Stimulated activated effector memory CD8-positive, alpha-beta T cell treated with anti-CD3 and anti-CD28 coated beads, Interleukin-12 subunit alpha, Interleukin-12 subunit beta, amount 100 ng/mL, for 72 hours (primary cell): ENCODE measurements around the gene C1QTNF1.
A peak's percentile ranks its signal among the peaks of the same experiment; 100 is the strongest.
"Not testable (repeated sequence)": the region's sequence is repeated elsewhere in the genome, so short reads cannot be mapped to it uniquely, and the experiment has no call there.

Experiments used
- ATAC-seq: fragments of 150-1000 bp; cut with Tn5 transposase; 2 replicates; pipeline ENCODE4 v1.10.0; 2021
- DNase-seq, 2 donors: peaks; one replicate each; pipeline ENCODE4 v3.0.0; 2021 to 2022; ENCODE audit warnings: low spot score in 2 of 2
- H3K27ac Mint-ChIP-seq: one replicate; pipeline ENCODE4 v1.8.0; 2022; ENCODE audit warnings: mild to moderate bottlenecking, mixed read lengths
- H3K36me3 Mint-ChIP-seq: one replicate; pipeline ENCODE4 v1.8.0; 2022; ENCODE audit warnings: mild to moderate bottlenecking, mixed read lengths
- H3K4me1 Mint-ChIP-seq: one replicate; pipeline ENCODE4 v1.8.0; 2022; ENCODE audit warnings: mixed read lengths
- H3K4me3 Mint-ChIP-seq: one replicate; pipeline ENCODE4 v1.8.0; 2022; ENCODE audit warnings: mild to moderate bottlenecking, mixed read lengths
- H3K9me3 Mint-ChIP-seq: one replicate; pipeline ENCODE4 v1.8.0; 2022; ENCODE audit warnings: mixed read lengths

C1QTNF1 gene

GRCh38 chr17:79009397-79010303 lies 14.3 kb upstream of the C1QTNF1 start, which contains the start of gene CANT1:
Gene CANT1 (minus strand): TSS chr17:79009764. CDS start chr17:78997622, 12,142 bp downstream.
- Mint-ChIP-seq H3K9me3 (no peaks in the 10 kb centered on the region), H3K27ac (peak within 1 kb of the TSS; percentile 98), H3K4me3 (peak within 1 kb of the TSS; percentile 99), H3K36me3 (peaks cover 31% of the 10 kb centered on the region), H3K4me1 (peaks cover 52% of the 10 kb centered on the region)
- DNase-seq (peak; percentile 80 to 89), ATAC-seq (peak; percentile 96)

GRCh38 chr17:79010304-79010646 lies 13.7 kb upstream of the C1QTNF1 start:
- H3K4me1 Mint-ChIP-seq: peaks cover 52% of the 10 kb centered on the region
- DNase-seq (no peak), ATAC-seq (no peak)
- peak overlapping the region; percentile 98 for H3K27ac Mint-ChIP-seq
- peak overlapping the region; percentile 99 for H3K4me3 Mint-ChIP-seq
- H3K36me3 Mint-ChIP-seq: peaks cover 31% of the 10 kb centered on the region
- no peaks in the 10 kb centered on the region for H3K9me3 Mint-ChIP-seq

GRCh38 chr17:79011451-79012147 lies 12.4 kb upstream of the C1QTNF1 start:
- DNase-seq: no peak
- no peak for ATAC-seq
- Mint-ChIP-seq H3K4me3 (peak overlapping the region; percentile 99), H3K9me3 (no peaks in the 10 kb centered on the region), H3K36me3 (peaks cover 30% of the 10 kb centered on the region), H3K27ac (peak overlapping the region; percentile 98), H3K4me1 (peaks cover 38% of the 10 kb centered on the region)

- no peak overlapping the region for H3K27ac Mint-ChIP-seq
- H3K4me1 Mint-ChIP-seq: peaks cover 28% of the 10 kb centered on the region
- H3K36me3 Mint-ChIP-seq: peaks cover 22% of the 10 kb centered on the region
- H3K4me3 Mint-ChIP-seq: no peak overlapping the region
- no peak for ATAC-seq
- no peaks in the 10 kb centered on the region for H3K9me3 Mint-ChIP-seq
- no peak for DNase-seq
Measured at GRCh38 chr17:79012563-79013134, 11.3 kb upstream of the C1QTNF1 start.

- no peak for ATAC-seq
- peaks cover 13% of the 10 kb centered on the region for H3K36me3 Mint-ChIP-seq
- no peaks in the 10 kb centered on the region for H3K9me3 Mint-ChIP-seq
Measured at GRCh38 chr17:79014158-79014758, 9.7 kb upstream of the C1QTNF1 start.

GRCh38 chr17:79017546-79018369 lies 6.2 kb upstream of the C1QTNF1 start:
- Mint-ChIP-seq H3K4me1 (no peaks in the 10 kb centered on the region), H3K4me3 (no peak overlapping the region), H3K36me3 (no peaks in the 10 kb centered on the region), H3K27ac (no peak overlapping the region), H3K9me3 (no peaks in the 10 kb centered on the region)
- ATAC-seq (no peak), DNase-seq (no peak)

More at GRCh38 chr17:79014158-79014758, 9.7 kb upstream of the C1QTNF1 start:
- no peak for DNase-seq
- Mint-ChIP-seq H3K4me1 (peaks cover 13% of the 10 kb centered on the region), H3K27ac (no peak overlapping the region), H3K4me3 (no peak overlapping the region)

- Mint-ChIP-seq H3K27ac (no peak overlapping the region), H3K4me3 (no peak overlapping the region), H3K9me3 (no peaks in the 10 kb centered on the region), H3K36me3 (no peaks in the 10 kb centered on the region), H3K4me1 (peaks cover 4% of the 10 kb centered on the region)
- no peak for ATAC-seq
- no peak for DNase-seq
Measured at GRCh38 chr17:79018370-79018695, 5.6 kb upstream of the C1QTNF1 start.

- H3K27ac Mint-ChIP-seq: no peak overlapping the region
- H3K36me3 Mint-ChIP-seq: no peaks in the 10 kb centered on the region
- H3K4me3 Mint-ChIP-seq: no peak overlapping the region
- ATAC-seq (no peak), DNase-seq (no peak)
- peaks cover 11% of the 10 kb centered on the region for H3K4me1 Mint-ChIP-seq
- no peaks in the 10 kb centered on the region for H3K9me3 Mint-ChIP-seq
Measured at GRCh38 chr17:79019261-79019631, 4.7 kb upstream of the C1QTNF1 start.

GRCh38 chr17:79019632-79020584 lies 4.1 kb upstream of the C1QTNF1 start:
- no peak for DNase-seq
- H3K36me3 Mint-ChIP-seq: no peaks in the 10 kb centered on the region

GRCh38 chr17:79020631-79021301 lies 3.2 kb upstream of the C1QTNF1 start:
- DNase-seq (no peak), ATAC-seq (no peak)
- no peaks in the 10 kb centered on the region for H3K9me3 Mint-ChIP-seq
- H3K4me1 Mint-ChIP-seq: peaks cover 13% of the 10 kb centered on the region
- no peak overlapping the region for H3K27ac Mint-ChIP-seq
- no peaks in the 10 kb centered on the region for H3K36me3 Mint-ChIP-seq
- H3K4me3 Mint-ChIP-seq: no peak overlapping the region

More at GRCh38 chr17:79019632-79020584, 4.1 kb upstream of the C1QTNF1 start:
- no peak overlapping the region for H3K4me3 Mint-ChIP-seq
- H3K9me3 Mint-ChIP-seq: no peaks in the 10 kb centered on the region
- no peak overlapping the region for H3K27ac Mint-ChIP-seq
- H3K4me1 Mint-ChIP-seq: peaks cover 13% of the 10 kb centered on the region
- no peak for ATAC-seq

GRCh38 chr17:79021929-79022328 lies 2.0 kb upstream of the C1QTNF1 start:
- DNase-seq, H3K9me3 Mint-ChIP-seq, H3K4me3 Mint-ChIP-seq, ATAC-seq, H3K27ac Mint-ChIP-seq, H3K36me3 Mint-ChIP-seq: not testable (repeated sequence)
- peaks cover 13% of the 10 kb centered on the region for H3K4me1 Mint-ChIP-seq

- H3K36me3 Mint-ChIP-seq: no peaks in the 10 kb centered on the region
- no peak for ATAC-seq
- H3K4me1 Mint-ChIP-seq: peaks cover 13% of the 10 kb centered on the region
- no peak overlapping the region for H3K27ac Mint-ChIP-seq
- no peak for DNase-seq
- no peak overlapping the region for H3K4me3 Mint-ChIP-seq
- H3K9me3 Mint-ChIP-seq: no peaks in the 10 kb centered on the region
Measured at GRCh38 chr17:79022507-79022991, 1.4 kb upstream of the C1QTNF1 start.

GRCh38 chr17:79023180-79023705 lies 726 bp upstream of the C1QTNF1 start:
- DNase-seq: no peak
- no peaks in the 10 kb centered on the region for H3K9me3 Mint-ChIP-seq
- H3K36me3 Mint-ChIP-seq: no peaks in the 10 kb centered on the region
- H3K4me3 Mint-ChIP-seq: peak overlapping the region; percentile 83
- H3K4me1 Mint-ChIP-seq: peaks cover 13% of the 10 kb centered on the region
- H3K27ac Mint-ChIP-seq: peak overlapping the region; percentile 63
- ATAC-seq: no peak
